Bronchial epithelial cell (primary cell): ENCODE data around the gene FRMD4A. TPM values are rescaled to one million over a fixed set of nuclear protein-coding genes. Genes with fewer than 3 reads are reported as not detected.
"Not testable (repeated sequence)": the region's sequence is repeated elsewhere in the genome, so short reads cannot be mapped to it uniquely, and the experiment has no call there.

Experiments used
- DNase-seq: peaks from one replicate; pipeline ENCODE4 v3.0.0-alpha.2; 2010; ENCODE audit warnings: low read depth
- FAIRE-seq: peaks from 2 replicates; lab custom pipeline; 2011; peaks lifted over from hg19 to GRCh38; lab: Jason Lieb, UNC
- H3K27me3 ChIP-seq: 2 replicates; pipeline ENCODE4 v1.5.1; 2011; ENCODE audit warnings: low read length; ENCODE audit not compliant: control insufficient read depth, insufficient read depth
- H3K36me3 ChIP-seq: 2 replicates; pipeline ENCODE4 v1.5.1; 2011; ENCODE audit warnings: low read length; ENCODE audit not compliant: control insufficient read depth, insufficient read depth
- H3K4me3 ChIP-seq: 2 replicates; pipeline ENCODE4 v1.5.1; 2011; ENCODE audit warnings: mild to moderate bottlenecking, low read depth, low read length, control low read depth
- total RNA-seq: library from RNA; depleted of rRNA; stranded (reverse); fragments of >200 nt; gene quantifications from 2 replicates; pipeline ENCODE4 v1.2.1, GENCODE V29; 2014
- TF ChIP-seq, protein P1 (sequence below): IDR thresholded peaks from 2 replicates; pipeline ENCODE4 v1.5.1; 2011; ENCODE audit warnings: mild to moderate bottlenecking, moderate library complexity, low read length, control low read depth, inconsistent platforms; ENCODE audit not compliant: insufficient read depth, severe bottlenecking

The FRMD4A gene
- total RNA-seq, 1 donor from 2014 or later = 3.2 TPM

DNA sequence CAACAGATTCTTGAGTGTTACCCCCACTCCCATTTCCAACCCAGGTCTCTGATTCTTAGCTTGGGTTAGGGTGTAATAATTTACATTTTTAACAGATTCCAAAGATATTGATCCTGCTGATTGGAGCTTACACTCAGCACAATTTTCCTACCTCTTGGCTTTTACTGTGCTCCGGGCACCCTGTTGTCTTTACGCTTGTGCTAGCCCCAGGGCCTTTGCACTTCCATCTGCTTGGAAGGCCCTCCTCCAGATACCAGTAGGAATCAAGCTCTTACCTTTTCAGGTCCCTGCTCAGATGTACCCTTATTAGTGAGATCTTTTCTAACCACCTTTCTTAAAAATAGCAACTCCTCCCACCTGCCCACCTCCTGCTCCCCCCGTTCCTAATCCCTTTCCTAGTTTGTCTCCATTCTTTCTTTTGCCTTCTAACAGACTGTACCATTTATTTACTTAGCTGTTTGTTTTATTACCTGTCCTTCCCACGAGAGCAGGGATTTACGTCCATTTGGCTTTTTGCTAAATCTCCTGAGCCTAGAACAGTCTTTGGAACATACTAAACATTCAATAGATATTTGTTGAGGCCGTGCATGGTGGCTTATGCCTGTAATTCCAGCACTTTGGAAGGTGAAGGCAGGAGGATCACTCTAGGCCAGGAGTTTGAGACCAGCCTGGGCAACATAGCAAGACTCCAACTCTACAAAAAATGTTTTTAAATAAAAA, 427.7 kb downstream of the FRMD4A start:
- Histone ChIP-seq H3K36me3 (no peaks in the 10 kb centered on the region), H3K4me3 (no peak overlapping the region), H3K27me3 (no peaks in the 10 kb centered on the region)
- DNase-seq = no peak
- FAIRE-seq = no peak
- TF ChIP-seq, protein P1, sequence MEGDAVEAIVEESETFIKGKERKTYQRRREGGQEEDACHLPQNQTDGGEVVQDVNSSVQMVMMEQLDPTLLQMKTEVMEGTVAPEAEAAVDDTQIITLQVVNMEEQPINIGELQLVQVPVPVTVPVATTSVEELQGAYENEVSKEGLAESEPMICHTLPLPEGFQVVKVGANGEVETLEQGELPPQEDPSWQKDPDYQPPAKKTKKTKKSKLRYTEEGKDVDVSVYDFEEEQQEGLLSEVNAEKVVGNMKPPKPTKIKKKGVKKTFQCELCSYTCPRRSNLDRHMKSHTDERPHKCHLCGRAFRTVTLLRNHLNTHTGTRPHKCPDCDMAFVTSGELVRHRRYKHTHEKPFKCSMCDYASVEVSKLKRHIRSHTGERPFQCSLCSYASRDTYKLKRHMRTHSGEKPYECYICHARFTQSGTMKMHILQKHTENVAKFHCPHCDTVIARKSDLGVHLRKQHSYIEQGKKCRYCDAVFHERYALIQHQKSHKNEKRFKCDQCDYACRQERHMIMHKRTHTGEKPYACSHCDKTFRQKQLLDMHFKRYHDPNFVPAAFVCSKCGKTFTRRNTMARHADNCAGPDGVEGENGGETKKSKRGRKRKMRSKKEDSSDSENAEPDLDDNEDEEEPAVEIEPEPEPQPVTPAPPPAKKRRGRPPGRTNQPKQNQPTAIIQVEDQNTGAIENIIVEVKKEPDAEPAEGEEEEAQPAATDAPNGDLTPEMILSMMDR = no peak

DNA sequence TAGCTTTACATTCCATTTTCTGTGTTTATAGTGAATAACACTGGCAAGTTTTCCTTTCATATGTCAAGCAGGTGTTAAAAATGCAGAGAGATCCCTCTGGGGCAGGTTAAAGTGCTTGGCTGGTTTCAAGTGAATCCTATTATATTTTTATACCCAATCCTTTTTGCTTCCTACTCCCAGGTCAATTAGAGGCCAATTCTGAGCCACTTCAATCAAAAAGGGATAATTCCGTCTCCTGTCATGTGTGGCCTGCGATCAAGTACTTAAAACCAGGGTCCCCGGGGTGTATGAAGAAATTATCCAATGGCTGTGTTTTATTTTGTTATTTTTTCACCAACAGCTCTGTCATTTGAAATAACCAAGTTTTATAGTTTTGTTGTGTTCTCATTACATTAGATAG, 430.8 kb downstream of the FRMD4A start:
- DNase-seq (no peak), FAIRE-seq (no peak)
- Histone ChIP-seq H3K4me3 (no peak overlapping the region), H3K36me3 (no peaks in the 10 kb centered on the region), H3K27me3 (no peaks in the 10 kb centered on the region)
- TF ChIP-seq, protein P1 = no peak

DNA sequence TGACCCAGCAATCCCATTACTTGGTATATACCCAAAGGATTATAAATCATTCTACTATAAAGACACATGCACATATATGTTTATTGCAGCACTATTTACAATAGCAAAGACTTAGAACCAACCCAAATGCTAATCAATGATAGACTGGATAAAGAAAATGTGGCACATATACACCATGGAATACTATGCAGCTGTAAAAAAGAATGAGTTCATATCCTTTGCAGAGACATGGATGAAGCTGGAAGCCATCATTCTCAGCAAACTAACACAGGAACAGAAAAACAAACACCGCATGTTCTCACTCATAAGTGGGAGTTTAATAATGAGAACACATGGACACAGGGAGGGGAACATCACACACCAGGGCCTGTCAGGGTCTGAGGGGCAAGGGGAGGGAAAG, 434.6 kb downstream of the FRMD4A start:
- not testable (repeated sequence) for H3K27me3 ChIP-seq, H3K4me3 ChIP-seq, H3K36me3 ChIP-seq, DNase-seq, FAIRE-seq

DNA sequence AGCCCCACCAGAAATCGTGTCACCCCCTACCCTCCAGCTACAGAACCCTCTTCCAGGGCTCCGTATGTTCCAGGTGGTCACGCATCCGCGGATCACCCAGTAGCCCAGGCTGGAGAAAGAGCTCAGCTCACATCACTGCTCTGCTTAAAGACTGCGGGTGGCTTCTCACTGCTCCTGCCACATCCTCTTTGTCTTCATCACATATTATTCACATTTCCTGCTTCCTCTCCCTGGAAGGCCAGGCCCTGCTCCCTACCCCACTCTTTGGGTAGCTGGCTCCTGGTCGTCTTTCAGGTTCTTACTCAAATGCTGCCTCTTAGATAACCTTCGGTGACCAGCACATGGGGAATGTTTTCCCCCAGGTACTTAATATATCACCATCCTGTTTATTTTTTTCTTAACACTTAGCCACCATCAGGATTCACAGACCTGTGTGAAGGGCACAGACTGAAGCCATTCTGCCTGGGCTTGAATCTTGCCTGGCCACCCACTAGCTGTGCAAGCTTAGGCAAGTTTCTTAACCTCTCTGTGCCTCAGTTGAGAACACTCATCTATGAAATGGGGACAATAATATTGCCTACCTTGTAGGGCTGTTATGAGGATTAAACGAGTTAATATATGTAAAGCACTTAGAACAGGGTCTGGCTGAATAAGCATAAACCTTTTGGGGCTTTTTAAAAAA, 436.2 kb downstream of the FRMD4A start:
- FAIRE-seq (no peak), DNase-seq (peak; percentile 92)
- TF ChIP-seq, protein P1 = no peak
- Histone ChIP-seq H3K27me3 (no peaks in the 10 kb centered on the region), H3K4me3 (no peak overlapping the region), H3K36me3 (no peaks in the 10 kb centered on the region)

DNA sequence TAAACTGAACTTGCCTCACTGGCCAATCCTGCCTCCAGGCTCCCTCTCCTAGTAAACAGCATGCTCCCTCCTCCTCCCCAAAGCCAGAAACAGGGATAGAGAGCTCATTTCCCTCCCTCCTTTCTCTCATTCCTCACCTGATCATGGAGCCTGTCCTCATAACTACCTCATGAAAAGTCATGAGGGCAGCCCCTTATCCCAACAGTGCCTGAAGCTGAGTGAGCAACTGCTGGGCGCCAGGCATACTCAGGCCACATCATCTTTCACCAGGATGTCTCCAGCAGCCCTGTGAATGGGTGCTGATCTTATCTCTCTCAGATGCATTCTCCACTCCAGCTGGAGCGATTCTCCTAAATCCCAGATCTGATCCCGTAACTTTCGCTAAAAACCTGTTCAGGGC, 436.8 kb downstream of the FRMD4A start:
- H3K4me3 ChIP-seq = no peak overlapping the region
- DNase-seq (peak; percentile 47), FAIRE-seq (no peak)
- TF ChIP-seq, protein P1 = no peak
- H3K27me3 ChIP-seq = no peaks in the 10 kb centered on the region
- H3K36me3 ChIP-seq = no peaks in the 10 kb centered on the region

DNA sequence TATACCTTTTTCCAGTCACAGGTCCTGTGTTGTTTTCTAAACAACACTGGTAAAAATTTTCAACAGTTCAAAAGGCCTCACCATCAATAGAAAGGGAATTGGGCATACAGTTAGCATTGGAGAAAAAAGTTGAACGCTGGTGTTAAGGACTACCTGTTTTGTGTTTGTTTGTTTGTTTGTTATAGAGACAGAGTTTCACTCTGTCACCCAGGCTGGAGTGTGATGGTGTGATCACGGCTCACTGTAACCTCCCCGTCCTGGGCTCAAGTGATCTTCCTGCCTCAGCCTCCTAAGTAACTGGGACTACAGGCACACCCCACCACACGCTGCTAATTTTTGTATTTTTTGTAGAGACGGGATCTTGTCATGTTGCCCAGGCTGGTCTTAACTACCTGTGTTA, 437.9 kb downstream of the FRMD4A start:
- no peak overlapping the region for H3K4me3 ChIP-seq
- TF ChIP-seq, protein P1 = no peak
- FAIRE-seq = no peak
- DNase-seq = no peak
- no peaks in the 10 kb centered on the region for H3K27me3 ChIP-seq
- H3K36me3 ChIP-seq = no peaks in the 10 kb centered on the region
